ENCODE results near the gene EBLN2. TPM values are rescaled to one million over a fixed set of nuclear protein-coding genes. Genes with fewer than 3 reads are reported as not detected.
"Not testable (repeated sequence)": the region's sequence is repeated elsewhere in the genome, so short reads cannot be mapped to it uniquely, and the experiment has no call there.

The EBLN2 gene
- total RNA-seq, 3 donors from 2014 or later = 4.2 to 12.0 (median 10.8) TPM

DNA sequence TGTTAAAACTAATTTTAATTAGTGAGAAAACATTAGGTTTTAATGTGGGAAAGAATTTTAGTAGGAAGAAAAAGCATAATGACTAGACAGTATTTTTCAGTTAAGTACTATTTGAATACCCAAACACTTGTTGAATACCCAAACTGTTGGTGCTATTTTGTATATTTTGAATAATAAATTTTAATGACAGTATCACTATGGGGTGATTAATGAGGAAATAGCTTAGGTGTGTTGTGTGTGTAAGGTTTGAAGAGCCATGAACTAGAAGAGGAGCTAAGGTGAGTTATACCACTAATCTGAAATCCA, 4.7 kb upstream of the EBLN2 start:
- intact Hi-C loops (cut with DNase I; ENCODE audit: low total_unique reads) = no loop called here
- no peaks in the 10 kb centered on the region for H3K9me3 ChIP-seq
- H3K36me3 ChIP-seq = no peaks in the 10 kb centered on the region
- no peak for TF ChIP-seq POLR2A (IDR thresholded peaks at IDR 0.05)
- TF ChIP-seq POLR2AphosphoS5 (IDR thresholded peaks at IDR 0.05) = no peak
- TF ChIP-seq CTCF (IDR thresholded peaks at IDR 0.05) = no peak
- H3K4me1 ChIP-seq = peaks cover 0 to 4% of the 10 kb centered on the region in 2 donors
- no peak for DNase-seq (ENCODE audit: low spot score in 2 of 2)
- H3K27me3 ChIP-seq = no peaks in the 10 kb centered on the region
- H3K27ac ChIP-seq = no peak overlapping the region
- no peak overlapping the region for H3K4me3 ChIP-seq

DNA sequence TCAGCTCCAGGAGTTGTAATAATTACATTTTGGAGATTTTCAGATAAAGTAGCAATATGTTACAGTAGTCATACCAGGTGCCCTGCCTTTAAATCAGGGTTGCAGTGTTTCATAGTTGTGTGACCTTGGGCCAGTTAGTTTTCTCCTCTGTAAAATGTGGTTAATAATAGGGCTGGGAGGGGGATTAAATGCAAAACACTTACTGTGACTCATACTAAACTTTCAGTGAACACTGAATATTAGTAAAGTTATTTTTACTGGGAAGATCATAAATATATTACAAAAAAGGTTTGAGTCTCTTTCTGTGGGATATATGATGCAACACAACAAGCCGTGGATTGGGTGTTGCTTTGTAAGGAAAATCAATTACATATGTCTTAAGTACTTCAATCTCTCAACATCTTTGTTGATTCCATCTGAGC, 1.1 kb upstream of the EBLN2 start:
- intact Hi-C loops (cut with DNase I; ENCODE audit: low total_unique reads) = no loop called here
- no peak overlapping the region for H3K27ac ChIP-seq

GRCh38 chr3:73066243-73066642, 4.8 kb downstream of the EBLN2 start:
- H3K27me3 ChIP-seq; DNase-seq (ENCODE audit: low spot score in 2 of 2); H3K9me3 ChIP-seq; intact Hi-C loops (cut with DNase I; ENCODE audit: low total_unique reads); H3K4me3 ChIP-seq; H3K4me1 ChIP-seq; H3K27ac ChIP-seq; H3K36me3 ChIP-seq: not testable (repeated sequence)

More for the DNA sequence above, 1.1 kb upstream of the EBLN2 start:
- TF ChIP-seq CTCF (IDR thresholded peaks at IDR 0.05) (no peak), POLR2AphosphoS5 (IDR thresholded peaks at IDR 0.05) (no peak), POLR2A (IDR thresholded peaks at IDR 0.05) (no peak)
- no peaks in the 10 kb centered on the region for H3K9me3 ChIP-seq
- DNase-seq (ENCODE audit: low spot score in 2 of 2) = no peak
- no peaks in the 10 kb centered on the region for H3K27me3 ChIP-seq
- H3K4me1 ChIP-seq = peaks cover 0 to 4% of the 10 kb centered on the region in 2 donors
- no peak overlapping the region for H3K4me3 ChIP-seq
- H3K36me3 ChIP-seq = no peaks in the 10 kb centered on the region

GRCh38 chr3:73068419-73068818, 7.0 kb downstream of the EBLN2 start:
- no peaks in the 10 kb centered on the region for H3K9me3 ChIP-seq
- intact Hi-C loops (cut with DNase I; ENCODE audit: low total_unique reads) = no loop called here

DNA sequence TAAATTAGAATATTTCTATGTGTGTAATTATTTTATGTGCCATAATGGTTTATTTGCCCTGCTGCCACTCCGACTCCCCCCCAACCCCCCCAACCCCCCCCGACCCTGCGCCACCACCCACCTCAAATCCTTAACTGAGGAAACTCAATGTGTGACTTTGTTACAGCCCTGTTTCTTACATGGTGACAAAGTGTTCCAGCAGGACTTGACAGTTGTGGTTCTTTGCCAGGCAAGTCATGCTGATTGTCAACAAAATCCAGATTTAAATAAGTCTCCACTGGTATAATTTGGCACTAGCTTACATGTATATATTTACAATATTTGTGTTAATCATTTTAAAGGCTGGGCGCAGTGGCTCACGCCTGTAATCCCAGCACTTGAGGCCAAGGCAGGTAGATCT, 7.7 kb downstream of the EBLN2 start:
- intact Hi-C loops (cut with DNase I; ENCODE audit: low total_unique reads) = no loop called here

More at GRCh38 chr3:73068419-73068818, 7.0 kb downstream of the EBLN2 start:
- no peak overlapping the region for H3K27ac ChIP-seq
- H3K36me3 ChIP-seq = no peaks in the 10 kb centered on the region
- DNase-seq (ENCODE audit: low spot score in 2 of 2) = no peak
- H3K4me1 ChIP-seq = no peaks in the 10 kb centered on the region
- H3K4me3 ChIP-seq = no peak overlapping the region
- no peak for TF ChIP-seq CTCF (IDR thresholded peaks at IDR 0.05)
- no peak for TF ChIP-seq POLR2AphosphoS5 (IDR thresholded peaks at IDR 0.05)
- no peak for TF ChIP-seq POLR2A (IDR thresholded peaks at IDR 0.05)
- H3K27me3 ChIP-seq = no peaks in the 10 kb centered on the region

More for the DNA sequence above, 7.7 kb downstream of the EBLN2 start:
- Histone ChIP-seq H3K9me3 (no peaks in the 10 kb centered on the region), H3K36me3 (no peaks in the 10 kb centered on the region), H3K27me3 (no peaks in the 10 kb centered on the region), H3K27ac (no peak overlapping the region), H3K4me3 (no peak overlapping the region), H3K4me1 (no peaks in the 10 kb centered on the region)
- DNase-seq (ENCODE audit: low spot score in 2 of 2) = no peak
- TF ChIP-seq POLR2AphosphoS5 (IDR thresholded peaks at IDR 0.05) (no peak), POLR2A (IDR thresholded peaks at IDR 0.05) (no peak), CTCF (IDR thresholded peaks at IDR 0.05) (no peak)

Measured in breast epithelium (tissue), 4 donors.